Stimulated activated CD4-positive, alpha-beta T cell treated with anti-CD3 and anti-CD28 coated beads, Interleukin-12 subunit alpha, Interleukin-12 subunit beta, amount 100 ng/mL, for 4 hours (primary cell): ENCODE measurements around the gene EPHA1.
"Not testable (repeated sequence)": the region's sequence is repeated elsewhere in the genome, so short reads cannot be mapped to it uniquely, and the experiment has no call there.

ENCODE experiments used
- DNase-seq: peaks from one replicate; pipeline ENCODE4 v3.0.0-alpha.2; 2020

The EPHA1 gene

GRCh38 chr7:143401265-143401664, 7.4 kb downstream of the EPHA1 start:
- no peak for DNase-seq

- no peak for DNase-seq
These were observed 9.0 kb downstream of the EPHA1 start for GRCh38 chr7:143399642-143400041.

GRCh38 chr7:143399151-143399550, 9.5 kb downstream of the EPHA1 start:
- no peak for DNase-seq

- DNase-seq: no peak
These were observed 10.0 kb downstream of the EPHA1 start for GRCh38 chr7:143398616-143399015.

GRCh38 chr7:143397710-143398530, 10.7 kb downstream of the EPHA1 start:
- no peak for DNase-seq

- DNase-seq: no peak
These were observed 11.8 kb downstream of the EPHA1 start for GRCh38 chr7:143396625-143397556.

- no peak for DNase-seq
These were observed 12.5 kb downstream of the EPHA1 start for GRCh38 chr7:143396182-143396581.

- DNase-seq: no peak
These were observed 13.2 kb downstream of the EPHA1 start for GRCh38 chr7:143395187-143396149.

GRCh38 chr7:143394777-143395176, 13.9 kb downstream of the EPHA1 start:
- no peak for DNase-seq

GRCh38 chr7:143394068-143394467, 14.6 kb downstream of the EPHA1 start:
- no peak for DNase-seq

- DNase-seq: no peak
These were observed 15.2 kb downstream of the EPHA1 start for GRCh38 chr7:143393267-143394041.

GRCh38 chr7:143392875-143393266, 15.8 kb downstream of the EPHA1 start:
- DNase-seq: no peak

GRCh38 chr7:143392427-143392826, 16.2 kb downstream of the EPHA1 start:
- not testable (repeated sequence) for DNase-seq

- no peak for DNase-seq
These were observed 16.9 kb downstream of the EPHA1 start for GRCh38 chr7:143391462-143392404.

- no peak for DNase-seq
These were observed 17.8 kb downstream of the EPHA1 start for GRCh38 chr7:143390773-143391317.

GRCh38 chr7:143390104-143390772, 18.4 kb downstream of the EPHA1 start:
- no peak for DNase-seq

GRCh38 chr7:143389316-143390103, 19.1 kb downstream of the EPHA1 start:
- DNase-seq: no peak

- no peak for DNase-seq
These were observed 20.1 kb downstream of the EPHA1 start for GRCh38 chr7:143388491-143389101.
